GM21360 (cell line): ENCODE data around the gene GTF3C1.

ENCODE experiments used
- ATAC-seq: cut with Tn5 transposase; IDR thresholded peaks from one replicate; pipeline ENCODE4 v1.9.1; 2021; ENCODE audit warnings: mild to moderate bottlenecking, moderate library complexity; ENCODE audit not compliant: unreplicated experiment

GTF3C1 gene

DNA sequence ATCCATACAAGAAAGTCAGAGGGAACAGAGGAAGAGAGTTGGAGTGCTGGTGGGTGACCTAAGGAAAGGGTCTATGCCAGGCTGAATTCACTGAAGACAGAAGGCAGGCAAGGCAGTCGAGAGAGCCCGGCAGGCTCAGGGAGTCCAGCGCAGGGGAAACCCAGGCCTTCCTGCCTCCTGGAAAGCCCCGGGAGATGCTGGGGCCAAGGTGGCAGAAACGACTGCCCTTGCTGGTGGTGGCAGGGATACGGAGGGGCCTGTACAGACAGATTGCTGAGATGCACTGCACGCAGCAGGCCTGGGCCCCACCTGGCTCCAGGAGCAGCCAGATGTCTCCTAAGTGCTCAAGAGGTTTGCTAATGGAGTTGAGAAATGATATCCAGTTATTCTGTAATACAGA is 59.8 kb downstream of the GTF3C1 start:
- no peak for ATAC-seq

DNA sequence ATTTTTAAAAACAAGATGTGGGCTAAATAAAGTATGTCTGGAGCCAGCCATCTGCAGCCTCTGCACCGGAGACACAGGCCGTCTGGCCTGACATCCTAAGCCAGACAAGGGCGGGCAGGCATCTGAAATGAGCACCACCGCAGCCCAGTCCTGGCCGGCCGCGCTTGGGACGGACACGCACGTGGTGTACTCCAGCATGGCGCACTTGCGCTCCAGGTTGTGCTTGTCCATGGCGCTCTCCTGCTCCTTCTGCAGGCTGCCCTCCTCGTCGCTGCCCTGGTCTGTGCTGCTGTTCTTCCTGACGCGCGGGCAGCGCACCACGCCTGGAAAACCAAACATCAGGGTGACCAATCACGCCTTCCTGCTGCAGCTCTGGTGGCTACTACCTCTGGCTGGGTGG is 60.3 kb downstream of the GTF3C1 start:
- ATAC-seq, result no peak

DNA sequence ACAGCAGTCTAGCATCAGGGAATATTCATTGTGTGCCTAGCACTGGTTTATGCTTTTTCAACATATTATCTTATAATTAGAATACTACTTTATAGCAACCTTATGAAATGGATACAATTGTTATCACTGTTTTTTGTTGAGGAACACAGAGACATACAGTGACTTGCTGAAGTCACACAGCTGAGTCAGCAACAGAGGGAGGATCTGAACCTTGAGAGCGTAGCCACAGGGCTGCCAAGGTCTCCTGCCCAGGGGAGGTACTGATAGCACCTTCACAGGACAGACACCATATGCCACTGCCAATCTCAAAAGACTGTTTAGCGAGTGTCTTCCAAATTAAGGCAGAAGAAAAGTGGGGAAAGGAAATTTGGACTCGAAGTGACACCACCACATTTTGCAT is 63.0 kb downstream of the GTF3C1 start:
- no peak for ATAC-seq

DNA sequence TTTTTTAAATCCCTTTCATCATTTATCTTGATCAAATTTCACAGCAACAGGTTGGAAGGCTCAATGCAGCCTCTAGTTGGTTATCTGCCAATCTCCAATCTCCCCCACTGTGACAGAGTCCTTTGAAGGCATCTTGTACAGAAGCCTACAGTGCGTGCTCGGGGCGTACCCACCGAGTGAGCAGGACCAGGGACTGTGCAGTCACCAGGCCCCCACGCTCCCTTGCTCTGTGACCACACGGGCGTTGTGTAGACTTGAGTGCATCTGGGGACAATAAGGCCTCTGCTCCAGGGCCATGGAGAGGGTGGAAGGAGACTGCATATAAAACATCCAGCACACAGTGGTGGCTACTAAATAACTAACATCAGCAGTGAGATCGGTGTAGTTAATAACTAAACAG is 63.4 kb downstream of the GTF3C1 start:
- no peak for ATAC-seq

DNA sequence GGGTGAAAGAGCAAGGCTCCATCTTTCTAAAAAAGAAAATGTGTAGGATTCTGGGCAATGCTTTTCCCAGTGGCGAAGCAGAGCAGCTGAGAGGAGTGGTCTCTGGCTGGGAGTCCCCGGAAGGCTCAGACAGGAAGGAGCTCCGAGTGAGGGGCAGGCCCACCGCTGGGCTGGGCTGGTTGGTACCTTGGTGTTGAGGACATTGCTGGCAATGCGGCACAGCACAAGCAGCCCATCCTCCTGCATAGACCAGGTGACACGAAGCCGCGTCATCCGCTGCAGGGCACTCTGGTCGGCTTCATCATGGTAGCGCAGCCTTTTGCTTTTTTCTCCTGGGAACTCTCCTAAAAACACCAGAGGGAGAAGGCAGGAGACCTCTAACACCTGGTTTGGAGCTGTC is 63.9 kb downstream of the GTF3C1 start:
- no peak for ATAC-seq

DNA sequence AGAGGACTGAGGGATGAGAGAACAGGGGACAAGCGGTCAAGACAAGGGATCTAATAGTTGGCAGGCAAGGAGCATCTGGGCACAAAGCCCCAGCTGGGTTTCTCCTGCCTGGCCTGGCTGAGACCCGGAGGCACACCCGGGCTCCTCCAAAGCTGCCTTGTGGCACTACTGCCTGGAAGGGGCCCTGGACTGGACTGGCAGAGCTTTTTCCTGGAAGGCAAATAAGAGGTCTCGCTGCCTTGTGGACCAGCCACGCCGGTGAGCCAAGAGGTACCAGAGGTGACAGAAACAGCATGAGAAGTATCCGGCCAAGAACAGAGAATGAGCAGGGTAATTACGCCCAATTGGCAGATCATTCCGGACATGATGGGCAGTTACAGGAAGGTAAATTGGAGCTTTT is 64.6 kb downstream of the GTF3C1 start:
- no peak for ATAC-seq

DNA sequence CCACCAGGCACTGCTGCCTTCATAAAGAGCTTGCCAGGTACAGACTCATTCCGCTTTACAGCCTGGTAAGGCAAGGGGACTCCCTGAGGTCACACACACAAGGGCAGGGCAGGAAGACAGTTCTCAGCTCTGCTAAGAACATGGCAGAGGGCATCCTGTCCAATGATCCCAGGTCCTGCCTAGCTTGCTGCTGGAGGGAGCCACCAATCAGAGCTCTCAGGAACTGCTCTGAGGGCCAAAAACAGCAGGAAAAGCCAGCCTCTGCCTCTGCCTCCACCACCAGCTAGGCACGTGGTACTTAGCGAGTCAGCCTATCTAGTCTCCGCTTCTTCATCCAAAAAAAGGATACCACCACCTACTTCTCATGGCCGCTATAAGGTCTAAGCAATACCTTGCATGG is 66.1 kb downstream of the GTF3C1 start:
- no peak for ATAC-seq

DNA sequence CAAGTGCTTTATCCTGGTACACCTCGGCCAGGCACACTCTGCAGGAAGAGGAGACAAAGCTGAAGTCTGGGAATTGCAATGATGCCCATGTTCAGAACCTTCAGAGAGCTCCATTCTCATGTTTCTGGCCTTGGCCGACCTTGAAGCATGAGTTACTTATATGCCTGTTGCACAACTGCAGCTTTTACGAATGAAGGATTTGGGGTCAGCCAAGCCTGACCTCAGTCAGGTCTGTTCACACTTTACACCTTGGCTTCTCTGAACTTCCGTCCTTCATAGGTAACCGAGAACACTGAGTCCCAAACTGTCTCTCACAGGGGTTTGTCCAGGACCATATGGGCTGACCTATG is 66.7 kb downstream of the GTF3C1 start:
- ATAC-seq, result no peak

DNA sequence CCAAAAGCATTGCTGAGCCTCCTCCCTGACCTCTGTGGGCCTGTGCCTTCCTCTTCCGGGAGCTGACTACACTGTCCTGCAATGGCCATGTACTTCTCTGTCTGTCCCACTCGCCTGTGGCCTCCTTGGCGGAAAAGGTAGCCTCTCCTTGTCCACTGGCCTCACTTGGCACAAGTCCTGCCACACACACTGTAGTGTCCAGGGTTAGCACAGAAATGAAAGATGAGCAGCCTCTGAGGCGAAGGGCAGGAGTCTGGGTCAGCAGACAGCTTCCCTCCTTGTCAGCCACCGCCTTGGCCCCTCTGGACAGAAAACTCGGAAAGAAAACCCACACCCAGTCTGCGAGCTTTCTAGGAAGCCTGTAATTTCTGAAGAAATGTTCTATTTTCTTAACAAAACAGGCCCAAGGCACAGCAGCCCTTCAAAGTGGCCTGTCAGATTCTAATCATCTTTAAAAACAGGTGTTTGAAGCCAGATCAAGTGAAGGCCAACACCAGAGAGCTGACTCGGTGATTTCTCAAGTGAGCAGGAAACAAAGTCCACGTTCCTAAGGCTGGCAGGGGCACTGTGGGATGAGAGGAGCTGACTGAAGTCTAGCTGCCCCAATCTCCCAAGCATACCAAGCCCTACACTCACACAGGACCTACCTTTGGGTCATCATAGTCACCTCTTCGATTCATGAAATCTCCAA is 67.2 kb downstream of the GTF3C1 start:
- ATAC-seq, result no peak

DNA sequence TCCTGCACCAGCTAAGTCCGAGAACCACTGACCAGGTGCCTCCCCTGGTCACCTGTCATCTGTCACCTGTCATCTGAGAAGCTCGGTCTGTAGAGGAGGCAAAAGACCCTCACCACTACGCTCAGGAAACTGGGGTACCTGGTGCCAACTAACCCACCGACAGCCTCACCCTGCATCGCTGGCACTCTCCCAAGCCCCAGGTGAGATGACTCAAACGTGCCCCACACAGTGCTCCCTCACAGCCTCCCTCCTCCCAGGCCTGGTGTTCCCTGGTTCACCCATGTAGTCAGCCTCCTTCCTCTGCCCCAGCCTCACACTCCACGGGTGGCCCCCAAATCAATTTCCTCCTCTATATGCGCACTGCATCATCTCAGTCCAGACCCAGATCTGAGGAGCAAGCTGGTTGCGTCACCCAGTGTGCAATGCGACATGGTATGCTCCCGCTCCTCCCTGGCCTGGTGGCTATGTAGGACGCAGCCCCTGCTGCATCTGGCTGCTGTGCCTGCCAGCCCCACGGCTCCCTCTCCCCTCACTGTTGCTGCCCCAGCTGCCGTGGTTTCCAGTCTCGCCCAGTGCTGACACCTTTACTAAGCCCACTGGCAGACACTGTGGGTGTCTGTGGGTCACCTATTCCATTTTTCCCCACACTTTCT is 68.3 kb downstream of the GTF3C1 start:
- no peak for ATAC-seq

DNA sequence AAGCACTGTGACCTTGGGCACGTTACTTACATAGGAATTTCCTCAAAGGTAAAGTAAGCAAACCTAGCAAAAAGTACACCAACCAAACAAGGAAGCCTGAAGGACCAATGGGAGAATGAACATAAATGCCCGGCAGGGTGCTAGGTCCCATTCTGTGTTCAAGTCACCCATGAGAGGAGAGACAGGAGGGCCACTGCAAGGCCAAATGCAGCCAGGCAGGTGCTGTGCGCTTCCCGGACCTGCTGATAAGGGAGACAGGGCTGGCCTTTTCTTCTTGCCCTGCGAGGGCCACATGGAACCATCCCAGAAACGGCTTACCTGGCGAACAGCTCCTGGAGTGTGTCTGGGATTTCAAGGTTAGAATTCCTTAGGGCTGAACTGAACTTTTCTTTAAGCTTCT is 69.0 kb downstream of the GTF3C1 start:
- no peak for ATAC-seq

DNA sequence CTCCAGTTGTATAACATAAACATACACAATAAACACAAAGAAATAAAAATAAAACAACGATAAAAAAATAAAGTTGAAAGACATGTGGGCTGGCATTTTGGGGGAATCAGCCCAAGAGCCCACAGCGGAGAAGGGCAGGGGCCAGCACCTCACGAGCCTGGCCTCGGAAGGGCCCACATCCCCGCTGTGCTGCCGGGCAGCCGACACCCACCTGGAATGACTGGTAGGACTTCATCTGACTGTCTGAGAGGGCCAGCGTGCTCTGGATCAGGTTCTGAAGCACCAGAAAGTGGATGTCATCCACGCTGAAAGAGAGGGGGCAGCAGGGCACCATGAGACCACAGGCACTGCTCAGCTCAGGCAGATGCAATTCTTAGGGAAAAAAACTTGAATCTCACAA is 73.5 kb downstream of the GTF3C1 start:
- ATAC-seq, result no peak

DNA sequence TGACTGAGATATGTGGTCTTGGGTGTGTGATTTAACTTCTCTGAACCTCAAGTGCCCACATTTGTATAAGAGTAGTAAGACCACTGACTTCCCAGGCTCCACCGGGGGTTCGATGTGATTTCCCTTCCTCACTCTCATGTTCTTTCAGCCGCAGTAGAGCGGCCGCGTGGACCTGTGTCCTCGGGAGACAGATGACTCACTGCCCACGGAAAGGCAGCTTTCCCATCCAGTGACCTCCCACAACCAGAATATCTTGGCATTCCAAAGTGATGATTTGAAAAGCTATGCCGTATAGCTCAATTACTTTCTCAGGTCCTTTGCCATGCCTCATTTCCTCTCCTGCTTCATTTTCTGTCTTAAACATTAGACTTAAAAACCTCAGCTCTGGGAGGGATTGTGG is 74.2 kb downstream of the GTF3C1 start:
- ATAC-seq, result no peak

DNA sequence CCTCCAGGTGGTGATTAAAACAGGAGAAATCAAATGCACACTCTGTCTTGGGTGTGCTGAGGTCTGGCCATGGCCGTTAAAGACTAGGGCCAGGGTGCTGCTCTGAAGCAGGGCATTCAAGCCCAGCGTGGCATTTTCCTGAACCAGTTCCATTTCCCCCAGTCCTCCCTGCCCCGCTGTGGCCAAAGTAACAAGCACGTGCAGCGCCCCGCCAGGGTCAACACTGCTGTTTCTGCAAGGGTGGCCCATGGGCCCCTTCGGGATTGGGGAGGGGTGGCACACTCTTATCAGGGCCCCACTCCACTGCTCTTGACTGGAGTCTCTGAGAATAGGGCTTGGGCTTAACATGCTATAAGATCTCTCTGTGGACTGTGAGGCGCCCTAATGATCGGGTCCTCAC is 74.8 kb downstream of the GTF3C1 start:
- ATAC-seq, result no peak

DNA sequence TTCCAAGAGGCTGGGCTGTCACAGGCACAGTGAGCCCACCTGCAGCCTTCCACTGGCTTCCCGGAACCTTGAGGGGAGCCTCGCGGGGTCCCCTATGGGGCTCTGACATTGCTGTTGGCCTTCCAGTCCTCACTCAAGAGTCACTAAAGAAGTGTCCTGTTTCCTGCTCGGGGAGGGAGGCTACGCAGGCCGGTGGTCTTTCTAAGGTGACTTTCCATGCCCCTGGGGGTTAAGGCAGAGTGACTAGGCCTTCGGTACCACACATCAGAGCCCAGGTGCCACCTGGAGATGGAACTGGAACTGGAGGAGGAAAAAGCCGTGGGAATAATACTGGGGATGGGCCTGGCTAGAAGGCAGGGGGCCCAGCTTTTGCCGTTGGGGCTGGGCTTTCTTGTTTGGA is 75.7 kb downstream of the GTF3C1 start:
- ATAC-seq, result no peak

DNA sequence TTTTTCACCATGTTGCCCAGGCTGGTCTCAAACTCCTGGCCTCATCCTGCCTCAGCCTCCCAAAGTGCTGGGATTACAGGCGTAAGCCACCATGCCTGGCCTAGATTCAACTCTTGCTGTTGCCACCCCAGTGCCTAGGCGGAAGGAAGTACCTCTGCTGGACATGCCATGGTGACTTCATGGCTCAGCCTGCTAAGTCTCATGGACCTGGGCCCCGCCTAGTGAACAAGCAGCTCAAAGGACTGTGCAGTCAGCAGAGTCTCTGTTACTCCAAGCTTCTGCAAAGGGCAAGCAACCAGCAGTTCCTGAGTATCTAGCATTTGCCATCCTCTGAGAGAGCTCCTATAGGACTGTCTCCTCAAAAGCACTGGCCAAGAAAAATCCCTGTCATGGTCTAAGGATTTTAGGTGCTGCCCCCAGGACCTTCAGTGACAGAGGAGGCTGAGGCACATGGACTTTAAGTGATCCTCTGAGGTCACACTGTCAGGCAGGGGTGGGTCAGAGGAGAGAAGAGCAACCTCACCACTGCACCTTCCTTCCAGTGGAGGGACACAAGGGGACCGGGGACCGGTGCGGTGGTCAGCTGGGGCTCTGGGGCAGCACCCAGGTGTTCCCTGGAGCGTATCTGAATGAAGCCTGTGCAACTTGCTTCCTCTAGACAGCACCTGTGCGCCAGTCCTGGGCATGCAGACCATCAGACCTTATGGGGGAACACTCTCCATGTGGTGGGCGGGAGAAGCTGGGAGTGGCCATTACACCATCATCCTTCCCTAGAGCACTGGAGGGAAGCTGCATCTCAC is 76.4 kb downstream of the GTF3C1 start:
- ATAC-seq, result no peak

DNA sequence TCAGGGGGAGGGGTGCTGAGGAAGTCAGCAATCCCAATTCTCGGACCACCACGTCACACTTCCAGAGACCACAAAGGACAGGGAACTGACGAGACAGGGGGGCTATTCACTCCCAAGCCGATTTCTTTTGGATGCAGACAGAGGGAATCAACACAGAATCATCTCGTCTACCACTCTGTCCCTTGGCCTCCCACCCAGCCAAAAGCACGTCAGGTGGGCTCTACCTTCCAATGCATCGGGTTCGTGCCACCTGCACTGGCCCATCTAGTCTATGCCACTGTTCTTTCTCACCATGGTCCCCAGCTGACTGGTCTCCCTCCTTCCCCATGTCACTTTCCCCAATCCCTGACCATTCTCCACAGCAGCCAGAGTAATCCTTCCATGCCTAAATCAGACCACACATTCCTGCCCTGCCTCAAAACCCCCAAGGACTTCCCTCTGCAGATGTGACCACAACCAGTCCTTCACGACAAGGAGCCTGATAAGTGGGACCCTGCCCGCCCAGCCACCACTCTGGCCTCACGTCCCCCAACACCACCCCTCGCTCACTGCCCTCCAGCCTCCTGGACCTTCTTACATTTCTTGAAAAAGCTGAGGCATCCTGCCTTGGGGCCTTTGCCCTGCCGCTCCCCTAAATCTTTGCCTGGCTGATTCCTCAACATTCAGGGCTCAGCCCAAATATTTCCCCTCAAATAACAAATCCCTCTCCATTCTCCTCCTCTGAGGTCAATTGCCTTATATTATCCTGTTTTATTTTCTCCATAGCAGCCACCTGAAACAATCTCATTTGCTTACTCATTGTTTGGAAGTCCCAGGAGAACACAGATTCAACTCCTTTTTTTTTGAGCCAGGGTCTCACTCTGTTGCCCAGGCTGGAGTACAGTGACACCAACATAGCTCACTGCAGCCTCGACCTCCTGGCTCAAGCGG is 77.4 kb downstream of the GTF3C1 start:
- ATAC-seq, result no peak

DNA sequence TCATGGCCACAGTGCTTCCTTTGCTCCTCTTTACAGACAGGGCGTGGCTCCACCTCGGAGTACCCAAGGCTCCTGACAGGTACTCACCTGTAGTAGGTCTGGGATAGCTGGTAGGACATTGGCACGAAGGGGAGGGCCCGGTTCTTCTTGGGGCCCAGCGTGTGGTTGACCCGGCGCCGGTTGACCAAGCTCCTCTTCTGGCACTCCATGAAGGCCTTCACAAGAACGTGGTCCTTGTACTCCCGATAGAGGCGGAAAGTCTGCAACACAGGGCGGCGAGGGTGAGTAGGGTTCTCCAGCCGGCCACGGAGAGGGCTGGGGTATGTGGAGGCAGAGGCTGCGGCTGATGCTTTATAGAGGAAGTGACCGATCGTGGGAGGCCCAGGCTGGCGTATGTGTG is 78.1 kb downstream of the GTF3C1 start:
- ATAC-seq, result no peak

DNA sequence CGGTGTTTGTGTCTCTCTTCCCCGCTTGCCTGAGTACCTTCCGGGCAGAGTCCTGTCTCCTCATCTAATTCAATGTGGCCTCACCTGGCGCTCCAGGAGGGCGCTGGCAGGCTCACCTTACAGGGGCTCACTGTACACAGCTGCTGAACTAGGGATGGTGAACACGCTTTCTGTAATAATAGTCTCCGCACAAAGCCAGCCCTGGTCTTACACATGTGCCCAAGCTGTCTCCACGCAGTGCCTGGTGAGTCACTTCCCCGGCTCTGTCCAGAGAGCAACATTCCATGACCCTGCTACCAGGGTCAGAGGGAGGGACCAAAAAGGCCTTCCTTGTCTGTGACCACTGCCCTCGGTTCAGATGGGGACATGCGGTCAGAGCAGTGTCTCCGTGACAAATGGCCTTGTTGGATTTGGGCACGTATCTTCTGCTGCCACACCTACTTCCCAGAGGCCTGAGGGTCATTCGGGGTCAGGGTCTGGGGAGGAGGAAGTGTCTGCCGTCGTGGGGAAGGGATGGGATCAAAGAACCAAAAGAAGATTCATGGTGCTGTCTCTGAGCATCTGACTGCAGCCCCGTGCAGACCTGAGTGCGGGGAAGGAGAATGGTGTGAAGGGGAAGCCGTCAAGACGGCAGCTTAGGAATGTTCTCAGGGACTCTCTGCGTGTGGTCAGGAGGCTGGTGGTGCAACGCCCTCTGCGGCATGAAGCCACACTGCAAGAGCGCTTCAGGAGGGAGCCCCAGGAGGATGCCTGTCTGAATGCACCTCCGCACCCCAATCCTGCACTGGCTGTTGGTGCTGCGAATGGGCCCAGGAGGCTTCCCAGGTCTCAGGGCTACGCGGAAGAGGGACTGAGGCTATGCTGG is 78.9 kb downstream of the GTF3C1 start:
- no peak for ATAC-seq

DNA sequence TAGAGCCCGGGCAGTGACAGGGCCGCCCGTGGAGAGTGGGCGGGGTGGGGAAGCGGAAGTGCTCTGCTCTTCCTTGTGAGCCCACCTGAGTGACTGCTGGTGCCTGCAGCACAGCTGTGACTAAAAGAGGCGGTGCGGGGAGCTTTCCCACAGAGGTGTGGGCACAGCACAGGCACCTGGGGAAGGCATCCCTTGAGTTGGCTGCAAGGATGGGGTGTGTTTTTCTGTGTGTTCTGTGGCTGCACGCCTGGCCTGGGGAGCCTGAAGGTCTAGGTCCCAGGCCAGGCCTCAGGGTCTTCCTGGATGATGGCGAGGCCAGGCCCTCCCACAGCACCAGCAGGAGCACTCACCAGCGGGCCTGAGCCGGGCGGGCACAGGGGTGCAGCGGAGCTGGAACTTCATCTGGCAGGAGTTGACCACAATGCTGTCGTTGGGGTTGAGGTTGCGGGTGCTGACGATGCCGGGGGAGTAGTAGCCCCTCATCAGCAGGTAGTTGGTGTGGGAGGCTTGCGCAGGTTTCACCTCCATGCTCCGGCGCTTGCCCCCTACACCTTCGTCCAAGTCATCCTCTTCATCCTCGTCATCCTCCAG is 80.7 kb downstream of the GTF3C1 start:
- no peak for ATAC-seq
